Esophagus squamous epithelium (tissue), 5 donors: ENCODE results near the gene SLC9A8. TPM values are rescaled to one million over a fixed set of nuclear protein-coding genes. Genes with fewer than 3 reads are reported as not detected.

Source experiments
- DNase-seq: peaks from one replicate; lab custom pipeline; 2025; lab: John Stamatoyannopoulos, UW
- H3K27ac ChIP-seq, 4 donors: fragments of 200-600 bp; sonication (generic); one replicate each; pipeline ENCODE4 v1.5.1; 2016 to 2019; ENCODE audit warnings: mild to moderate bottlenecking in 1 of 4
- H3K27me3 ChIP-seq, 4 donors: fragments of 200-600 bp; sonication (generic); 1 replicate in 3 of 4; 2 replicates in 1 of 4; pipeline versions ENCODE4 v1.5.1 to v1.6.0; 2017 to 2021; ENCODE audit warnings: antibody characterized with exemption in 1 of 4
- H3K36me3 ChIP-seq, 3 donors: fragments of 200-600 bp; sonication (generic); one replicate each; pipeline ENCODE4 v1.5.1; 2016 to 2019
- H3K4me1 ChIP-seq, 3 donors: fragments of 200-600 bp; sonication (generic); one replicate each; pipeline ENCODE4 v1.5.1; 2017 to 2019
- H3K4me3 ChIP-seq, 4 donors: fragments of 200-600 bp; sonication (generic); 1 replicate in 3 of 4; 2 replicates in 1 of 4; pipeline ENCODE4 v1.5.1; 2016 to 2019; ENCODE audit warnings: mild to moderate bottlenecking in 2 of 4, moderate library complexity in 1 of 4
- H3K9me3 ChIP-seq, 3 donors: fragments of 200-600 bp; sonication (generic); one replicate each; pipeline ENCODE4 v1.5.1; 2016 to 2019
- POLR2A ChIP-seq, 4 donors: fragments of 450-650 bp; IDR thresholded peaks; one replicate each; pipeline ENCODE4 v1.6.1; 2017; ENCODE audit warnings: antibody characterized with exemption in 4 of 4, mild to moderate bottlenecking in 4 of 4, moderate library complexity in 3 of 4
- WGBS, 2 donors: methylation state at CpG; one replicate each; pipeline ENCODE4 v1.1.5; 2018; 5-methylcytosine and 5-hydroxymethylcytosine counted together
- intact Hi-C: fragments of 100-400 bp; cut with DNase I; formaldehyde crosslinking; loops from one replicate; pipeline ENCODE4 v1.15.0; 2022
- total RNA-seq, 4 donors: library from RNA; depleted of rRNA; stranded (reverse); fragments of >200 nt; gene quantifications; one replicate each; pipeline ENCODE4 v1.1.0, GENCODE V29; 2016
- TF ChIP-seq, protein P1 (sequence below), 6 experiments: fragments of 450-650 bp in 4 of 6; fragments of 200-600 bp in 2 of 6; sonication (generic) in 2 of 6; IDR thresholded peaks; one replicate each; pipeline ENCODE4 v1.5.1; 2016 to 2019; ENCODE audit warnings: antibody characterized with exemption in 6 of 6, mild to moderate bottlenecking in 4 of 6, moderate library complexity in 4 of 6
- donor health status: DM: yes; HTN: yes; CAD: no.

Gene SLC9A8
- total RNA-seq, 4 donors from 2014 or later, result 11.5 to 14.1 (median 11.9) TPM

DNA sequence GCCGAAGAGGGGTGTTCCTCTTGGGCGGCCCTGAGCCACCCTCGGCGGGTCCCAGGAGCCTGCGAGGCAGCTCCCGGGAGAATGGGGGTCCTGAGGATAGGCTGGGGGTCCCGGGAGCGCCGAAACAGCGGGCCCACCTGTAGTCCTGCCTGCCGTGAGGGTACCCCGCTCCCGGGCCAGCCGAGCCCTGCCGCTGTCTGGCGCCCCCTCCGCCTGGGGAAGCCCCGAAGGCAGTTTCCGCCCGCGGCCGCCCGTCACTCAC, 102.4 kb downstream of the SLC9A8 start:
- no peak for TF ChIP-seq POLR2A (IDR thresholded peaks at IDR 0.05)
- TF ChIP-seq, protein P1, sequence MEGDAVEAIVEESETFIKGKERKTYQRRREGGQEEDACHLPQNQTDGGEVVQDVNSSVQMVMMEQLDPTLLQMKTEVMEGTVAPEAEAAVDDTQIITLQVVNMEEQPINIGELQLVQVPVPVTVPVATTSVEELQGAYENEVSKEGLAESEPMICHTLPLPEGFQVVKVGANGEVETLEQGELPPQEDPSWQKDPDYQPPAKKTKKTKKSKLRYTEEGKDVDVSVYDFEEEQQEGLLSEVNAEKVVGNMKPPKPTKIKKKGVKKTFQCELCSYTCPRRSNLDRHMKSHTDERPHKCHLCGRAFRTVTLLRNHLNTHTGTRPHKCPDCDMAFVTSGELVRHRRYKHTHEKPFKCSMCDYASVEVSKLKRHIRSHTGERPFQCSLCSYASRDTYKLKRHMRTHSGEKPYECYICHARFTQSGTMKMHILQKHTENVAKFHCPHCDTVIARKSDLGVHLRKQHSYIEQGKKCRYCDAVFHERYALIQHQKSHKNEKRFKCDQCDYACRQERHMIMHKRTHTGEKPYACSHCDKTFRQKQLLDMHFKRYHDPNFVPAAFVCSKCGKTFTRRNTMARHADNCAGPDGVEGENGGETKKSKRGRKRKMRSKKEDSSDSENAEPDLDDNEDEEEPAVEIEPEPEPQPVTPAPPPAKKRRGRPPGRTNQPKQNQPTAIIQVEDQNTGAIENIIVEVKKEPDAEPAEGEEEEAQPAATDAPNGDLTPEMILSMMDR (IDR thresholded peaks at IDR 0.05), result no peak
- Histone ChIP-seq H3K36me3 (peaks cover 0 to 9% (median 0%) of the 10 kb centered on the region in 3 donors), H3K27ac (peak overlapping the region; percentile 92 to 98 (median 97)), H3K4me1 (peaks cover 17 to 63% (median 24%) of the 10 kb centered on the region in 3 donors), H3K4me3 (peak overlapping the region; percentile 73 to 99 (median 85)), H3K27me3 (no peaks in the 10 kb centered on the region), H3K9me3 (no peaks in the 10 kb centered on the region)
- WGBS, 2 donors, result 0% methylated on average over 1 of the region's 23 CpGs; no CpG with 5 or more reads in 1 of the 2 donors
- intact Hi-C loops, result no loop called here
- DNase-seq, result no peak

GRCh38 chr20:49915380-49916145, 102.9 kb downstream of the SLC9A8 start, which contains the start of gene SPATA2:
Gene SPATA2 (minus strand): TSS chr20:49915529. CDS start chr20:49908490, 7,039 bp downstream.
- Histone ChIP-seq H3K4me3 (peak within 1 kb of the TSS; percentile 73 to 99 (median 85)), H3K27me3 (no peaks in the 10 kb centered on the region), H3K36me3 (peaks cover 0 to 4% (median 0%) of the 10 kb centered on the region in 3 donors), H3K9me3 (no peaks in the 10 kb centered on the region), H3K4me1 (peaks cover 17 to 58% (median 24%) of the 10 kb centered on the region in 3 donors), H3K27ac (peak within 1 kb of the TSS; percentile 92 to 98 (median 97))
- intact Hi-C loops, result no loop called here
- 0 to 1% methylated on average over 32 to 34 of the region's 69 CpGs for WGBS, 2 donors
- DNase-seq, result peak; percentile 83
- TF ChIP-seq, protein P1 (IDR thresholded peaks at IDR 0.05), result no peak
- TF ChIP-seq POLR2A (IDR thresholded peaks at IDR 0.05), result peak in 2 of 4 donors; percentile 60 to 72

- peaks cover 17 to 52% (median 24%) of the 10 kb centered on the region in 3 donors for H3K4me1 ChIP-seq
- peak overlapping the region; percentile 73 to 99 (median 85) for H3K4me3 ChIP-seq
- no peaks in the 10 kb centered on the region for H3K36me3 ChIP-seq
- H3K9me3 ChIP-seq, result no peaks in the 10 kb centered on the region
- 22 to 33% methylated on average over 17 to 19 of the region's 19 CpGs for WGBS, 2 donors
- TF ChIP-seq POLR2A (IDR thresholded peaks at IDR 0.05), result no peak
- TF ChIP-seq, protein P1 (IDR thresholded peaks at IDR 0.05), result no peak
- intact Hi-C loops, result no loop called here
- H3K27me3 ChIP-seq, result no peaks in the 10 kb centered on the region
- H3K27ac ChIP-seq, result peak overlapping the region; percentile 92 to 98 (median 97)
- no peak for DNase-seq
Observed at GRCh38 chr20:49916146-49917002, 103.7 kb downstream of the SLC9A8 start.

DNA sequence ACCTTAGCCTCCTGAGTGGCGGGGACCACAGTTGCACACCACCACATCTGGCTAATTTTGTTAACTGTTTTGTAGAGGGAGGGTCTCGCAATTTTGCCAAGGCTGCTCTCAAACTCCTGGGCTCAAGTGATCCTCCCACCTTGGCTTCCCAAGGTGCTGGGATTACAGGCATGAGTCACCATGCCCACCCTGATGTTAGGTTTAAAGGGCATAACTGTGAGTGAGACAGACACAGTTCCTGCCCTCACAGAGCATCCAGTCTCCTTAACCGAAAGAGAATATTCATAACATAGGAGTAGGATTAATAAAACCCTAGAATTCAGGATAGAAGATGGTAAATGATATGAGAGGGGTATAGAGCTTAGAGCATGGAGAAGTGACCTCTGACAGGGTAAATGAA, 105.8 kb downstream of the SLC9A8 start:
- no peak for DNase-seq
- H3K27me3 ChIP-seq, result no peaks in the 10 kb centered on the region
- intact Hi-C loops, result no loop called here
- H3K9me3 ChIP-seq, result no peaks in the 10 kb centered on the region
- no peak for TF ChIP-seq POLR2A (IDR thresholded peaks at IDR 0.05)
- TF ChIP-seq, protein P1 (IDR thresholded peaks at IDR 0.05), result no peak
- H3K36me3 ChIP-seq, result no peaks in the 10 kb centered on the region
- no peak overlapping the region for H3K27ac ChIP-seq
- peaks cover 17 to 33% (median 19%) of the 10 kb centered on the region in 3 donors for H3K4me1 ChIP-seq
- H3K4me3 ChIP-seq, result no peak overlapping the region
- 91 to 92% methylated on average over 3 of the region's 3 CpGs for WGBS, 2 donors
